ENCODE data around the gene ACTN1. TPM values are rescaled to one million over a fixed set of nuclear protein-coding genes. Genes with fewer than 3 reads are reported as not detected.

The ACTN1 gene
- total and polyA plus RNA-seq, 2 of the 8 experiments (the other 6 are each of a cell fraction or from before 2014, with no cell fraction given), result 236 to 262 TPM

DNA sequence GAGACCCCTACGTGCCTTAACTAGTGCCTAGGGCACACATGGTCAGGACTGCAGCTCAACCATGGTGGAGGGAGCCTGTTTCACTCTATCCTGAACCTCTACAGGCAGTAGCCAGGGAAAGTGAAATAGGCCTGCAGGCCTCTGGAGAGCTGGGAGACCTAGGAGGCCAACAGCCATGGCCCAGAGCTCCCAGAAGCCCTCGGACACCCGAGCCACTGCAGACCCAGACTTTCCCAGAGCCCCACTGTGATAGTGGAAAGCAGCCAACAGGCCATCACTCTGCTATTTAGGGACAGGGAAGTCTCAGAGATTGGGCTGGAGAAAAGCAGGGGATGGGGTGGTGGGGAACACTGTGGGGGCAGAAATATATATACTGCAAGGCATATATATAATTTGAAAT is 129.7 kb downstream of the ACTN1 start:
- Histone ChIP-seq H4K5ac (ENCODE audit: insufficient read length, low read depth, low read length) (no peak overlapping the region), H3K4me3 (ENCODE audit: extremely low read depth in 1 of 4, insufficient read depth in 2 of 4, low read depth in 3 of 4, low read length in 4 of 4) (no peak overlapping the region), H2AFZ (ENCODE audit: low read length) (no peak overlapping the region), H3K18ac (ENCODE audit: extremely low read depth, low read length) (no peak overlapping the region), H3K4me1 (replicated peaks in 1 of 4; ENCODE audit: control insufficient read depth in 3 of 4, insufficient read depth in 4 of 4, low read length in 3 of 4) (no peaks in the 10 kb centered on the region), H3K79me1 (ENCODE audit: low read depth, low read length) (no peaks in the 10 kb centered on the region), H3K9ac (replicated peaks in 1 of 4; ENCODE audit: extremely low read depth in 1 of 4, low read depth in 3 of 4, low read length in 3 of 4) (no peak overlapping the region), H4K91ac (replicated peaks; ENCODE audit: insufficient read length, low read length) (no peak overlapping the region), H3K79me2 (ENCODE audit: control insufficient read depth in 1 of 2, insufficient read depth in 2 of 2, low read length in 2 of 2) (no peaks in the 10 kb centered on the region), H2AK5ac (ENCODE audit: low read depth, low read length) (no peak overlapping the region), H3K9me3 (ENCODE audit: insufficient read depth in 2 of 2, low read depth in 1 of 2, low read length in 1 of 2) (no peaks in the 10 kb centered on the region), H3K14ac (ENCODE audit: insufficient read length) (no peak overlapping the region), H3K4me2 (ENCODE audit: insufficient read depth in 1 of 2, low read depth in 2 of 2, low read length in 2 of 2) (no peak overlapping the region), H2BK120ac (replicated peaks; ENCODE audit: low read depth, low read length) (no peak overlapping the region), H4K8ac (ENCODE audit: extremely low read depth, insufficient read depth, low read length) (no peak overlapping the region), H3K56ac (replicated peaks; ENCODE audit: insufficient read length, low read depth, low read length) (no peak overlapping the region), H3K27me3 (replicated peaks in 1 of 4; ENCODE audit: control insufficient read depth in 3 of 4, extremely low read depth in 1 of 4, insufficient read depth in 3 of 4, low read length in 3 of 4) (no peaks in the 10 kb centered on the region), H3K4ac (replicated peaks; ENCODE audit: insufficient read length, low read depth, low read length) (no peak overlapping the region), H3K27ac (ENCODE audit: low read depth, low read length) (no peak overlapping the region), H3K36me3 (ENCODE audit: control insufficient read depth in 2 of 4, insufficient read depth in 4 of 4, low read length in 3 of 4) (no peaks in the 10 kb centered on the region), H4K20me1 (replicated peaks in 1 of 2; ENCODE audit: control insufficient read depth in 1 of 2, insufficient read depth in 2 of 2, low read length in 2 of 2) (no peaks in the 10 kb centered on the region), H3K23me2 (ENCODE audit: low read depth, low read length) (peaks cover 2% of the 10 kb centered on the region), H2BK5ac (ENCODE audit: low read depth, low read length) (no peak overlapping the region), H2BK15ac (ENCODE audit: low read length) (no peak overlapping the region), H2BK12ac (ENCODE audit: low read depth, low read length) (no peak overlapping the region), H3K23ac (ENCODE audit: insufficient read length) (no peak overlapping the region), H2BK20ac (ENCODE audit: low read length) (no peak overlapping the region)
- DNase-seq (ENCODE audit: low read depth in 1 of 2, low spot score in 2 of 2) (no peak), FAIRE-seq (no peak)
- CTCF ChIA-PET (ENCODE audit: partially characterized antibody), result interaction anchor here (0.6 to 1.4 kb wide), 6 partner anchors 14 to 927 kb away, joined by 3 to 5 read pairs (median 4); no protein-coding TSS in a partner anchor
- POLR2A ChIA-PET (ENCODE audit: partially characterized antibody), result no interaction called here
- whole genome bisulfite sequencing, 2 experiments (ENCODE audit: extremely low coverage in 1 of 2, insufficient coverage in 1 of 2, insufficient read length in 1 of 2, insufficient replicate concordance in 2 of 2, low coverage in 1 of 2, low lambda C conversion rate in 2 of 2, missing lambda C conversion rate in 1 of 2), result 98% methylated on average over 3 of the region's 3 CpGs; no CpG with 5 or more reads in 1 of the 2 experiments
- TF ChIP-seq GTF2F1 (IDR thresholded peaks at IDR 0.05; ENCODE audit: borderline replicate concordance, low read depth, low read length) (no peak), BRCA1 (IDR thresholded peaks at IDR 0.05; ENCODE audit: low read depth, low read length) (no peak), EP300 (IDR thresholded peaks at IDR 0.05; ENCODE audit: borderline replicate concordance in 1 of 2, low read depth in 2 of 2, low read length in 2 of 2) (no peak), CHD1 (IDR thresholded peaks at IDR 0.05; ENCODE audit: low read depth, low read length) (no peak), EZH2 (IDR thresholded peaks at IDR 0.05; ENCODE audit: low read depth, low read length, severe bottlenecking) (no peak)

Data from H1 (cell line).